Epidermal melanocyte (primary cell): ENCODE measurements around the gene TTLL7.

Experiments used
- DNase-seq: peaks from one replicate; pipeline ENCODE4 v3.0.0; 2011; ENCODE audit warnings: low spot score; ENCODE audit not compliant: insufficient read length

TTLL7 gene

DNA sequence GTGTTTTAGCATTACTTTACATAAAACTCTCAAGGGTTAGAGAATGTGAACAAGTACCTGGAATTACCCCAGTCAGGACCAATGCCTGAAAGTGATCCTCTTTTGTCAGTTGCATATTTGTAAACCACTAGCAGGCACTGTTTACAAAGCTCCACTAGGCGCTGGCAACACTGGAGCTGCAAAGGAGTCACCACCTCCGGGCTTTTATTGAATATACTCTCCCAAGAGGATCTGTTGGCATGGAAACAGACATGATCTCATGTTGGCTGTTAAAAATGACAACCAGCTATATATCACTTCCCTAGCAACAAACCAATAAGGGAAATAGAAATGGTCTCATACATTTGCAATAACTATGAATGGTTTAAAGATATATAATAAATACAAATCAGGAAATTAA lies 116.0 kb downstream of the TTLL7 start:
- DNase-seq: no peak

- DNase-seq: no peak
Measured at GRCh38 chr1:83872515-83872914, 126.4 kb downstream of the TTLL7 start.

DNA sequence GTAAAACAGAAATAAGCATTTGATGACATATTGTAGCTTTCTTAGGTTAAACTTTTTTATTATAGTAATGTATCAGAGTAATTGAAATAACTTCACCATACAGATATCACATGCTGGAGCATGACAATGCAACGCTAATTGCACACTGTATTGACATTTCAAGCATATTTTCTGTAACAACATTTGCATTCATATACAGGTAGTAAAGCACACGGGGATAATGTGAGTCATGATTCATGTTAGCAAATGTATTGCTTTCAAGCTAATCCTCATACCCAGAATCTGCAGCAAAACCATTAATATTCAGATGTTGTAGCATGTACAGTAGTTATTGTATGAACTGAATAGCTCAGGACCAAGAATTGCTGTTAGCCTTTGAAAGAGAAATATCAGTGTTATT lies 133.9 kb downstream of the TTLL7 start:
- DNase-seq: no peak

GRCh38 chr1:83860490-83861221 lies 138.3 kb downstream of the TTLL7 start:
- DNase-seq: no peak

DNA sequence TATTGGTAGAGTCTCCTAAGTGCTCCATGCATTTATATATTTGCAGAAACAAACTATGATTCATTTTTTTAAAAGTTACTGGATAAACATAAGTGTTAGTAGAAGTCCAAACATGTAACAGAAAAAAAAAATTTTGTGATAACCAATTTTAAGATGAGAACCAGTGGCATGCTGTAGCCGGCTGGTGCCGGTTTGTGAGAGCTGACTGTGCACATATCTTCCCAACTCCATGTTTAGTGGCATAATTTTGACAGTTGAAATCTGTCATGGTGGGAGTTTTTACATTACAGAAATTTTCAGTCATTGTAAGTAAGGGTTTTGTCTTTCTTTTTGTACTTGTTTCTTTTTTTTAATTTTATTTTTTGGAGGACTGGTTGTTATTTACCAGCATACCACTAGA lies 141.2 kb downstream of the TTLL7 start:
- no peak for DNase-seq

- DNase-seq: peak; percentile 49
Measured at GRCh38 chr1:83857103-83857502, 141.8 kb downstream of the TTLL7 start.

- no peak for DNase-seq
Measured at GRCh38 chr1:83856381-83856780, 142.6 kb downstream of the TTLL7 start.

DNA sequence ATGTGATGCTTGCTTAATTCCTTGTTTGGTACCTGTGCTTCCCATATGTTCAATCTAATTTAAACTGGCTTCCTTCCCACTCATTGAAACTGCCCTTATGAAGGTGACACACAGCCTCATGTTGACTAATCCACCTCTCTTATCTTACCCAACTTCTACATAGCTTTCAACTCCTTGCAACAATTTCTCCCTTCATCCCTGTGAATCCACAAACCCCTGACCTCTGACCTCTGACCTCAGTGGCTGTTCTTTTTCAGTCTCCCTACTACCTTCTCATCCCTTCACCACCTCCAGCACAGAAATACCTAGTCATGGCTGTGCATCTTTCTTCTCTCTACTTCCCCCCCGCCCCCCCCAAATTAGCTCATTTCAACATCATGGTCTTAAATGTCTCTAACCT lies 144.5 kb downstream of the TTLL7 start:
- no peak for DNase-seq

GRCh38 chr1:83850834-83851233 lies 148.1 kb downstream of the TTLL7 start:
- no peak for DNase-seq

DNA sequence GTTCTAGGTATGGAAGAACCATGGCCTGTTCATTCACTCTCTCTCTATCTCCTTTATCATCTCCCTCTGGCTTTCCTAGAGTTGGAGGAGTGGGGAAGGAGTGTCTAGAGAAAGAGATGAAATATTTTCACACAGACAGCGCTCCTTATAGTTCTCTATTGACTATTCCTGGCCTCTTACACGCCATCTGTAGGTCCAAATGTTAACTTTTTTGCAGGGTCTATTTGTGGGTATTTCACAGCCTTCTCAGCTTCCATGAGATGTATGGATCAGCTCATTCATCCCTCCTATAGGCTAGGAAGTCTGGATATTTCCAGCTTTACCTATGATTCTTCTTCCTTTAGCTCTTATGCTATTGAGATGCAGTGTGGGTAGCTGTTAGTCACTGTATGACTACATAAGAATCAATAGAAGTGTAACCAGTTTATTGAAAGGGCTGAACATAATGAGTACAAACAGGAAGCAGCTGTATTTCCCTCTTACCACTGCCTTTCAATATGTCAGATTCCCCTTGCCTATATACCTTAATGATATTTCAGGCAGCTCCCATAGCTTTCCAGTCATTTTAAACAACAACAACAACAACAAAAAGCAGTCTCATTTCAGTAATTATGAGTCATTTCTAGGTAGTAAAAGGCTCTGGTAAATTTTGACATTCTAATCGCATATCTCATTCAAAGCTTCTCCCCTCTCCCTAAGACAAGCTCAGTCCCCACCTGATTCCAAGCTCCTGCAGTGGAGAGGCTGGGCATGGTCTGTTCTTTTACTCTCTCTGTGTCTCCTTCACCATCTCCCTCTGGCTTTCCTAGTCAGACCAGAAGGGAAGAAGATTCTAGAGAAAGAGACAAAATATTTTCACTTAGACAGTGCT lies 149.5 kb downstream of the TTLL7 start:
- no peak for DNase-seq

DNA sequence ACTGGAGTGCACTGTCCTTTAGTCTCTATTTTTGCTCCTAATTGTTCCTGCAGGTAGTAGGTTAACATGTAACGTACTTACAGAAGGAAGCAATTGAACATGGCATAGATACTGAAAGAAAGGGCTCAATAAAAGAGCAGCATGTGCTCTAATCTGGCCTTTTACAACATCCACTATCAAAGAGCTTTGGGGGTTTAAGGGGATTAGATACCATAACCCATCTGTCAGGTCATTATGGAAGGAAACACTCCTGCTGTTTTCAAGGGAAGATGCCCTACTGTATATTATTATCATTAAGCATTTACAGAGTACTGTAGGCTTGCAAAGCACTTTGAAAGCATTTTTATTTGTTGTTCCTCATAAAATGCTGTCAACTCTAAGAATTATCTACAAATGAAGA lies 152.8 kb downstream of the TTLL7 start:
- DNase-seq: no peak

GRCh38 chr1:83845437-83846071 lies 153.4 kb downstream of the TTLL7 start:
- no peak for DNase-seq

DNA sequence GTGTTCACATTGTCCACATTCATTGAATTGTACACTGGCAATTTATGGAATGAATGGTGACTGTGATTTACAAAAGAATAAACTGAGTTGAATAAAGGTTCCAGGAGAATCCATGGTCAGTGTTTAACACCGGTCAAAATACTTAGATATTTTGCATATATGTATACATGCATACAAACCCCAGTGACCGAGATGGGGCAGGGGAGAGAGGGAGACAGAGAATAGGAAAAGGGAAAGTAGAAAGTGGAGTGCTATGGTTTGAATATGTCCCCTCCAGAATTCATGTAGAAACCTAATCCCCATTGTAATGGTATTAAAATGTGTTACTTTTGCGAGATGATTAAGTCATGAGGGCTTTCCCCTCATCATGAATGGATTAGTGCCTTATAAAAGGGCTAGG lies 154.4 kb downstream of the TTLL7 start:
- DNase-seq: no peak

- no peak for DNase-seq
Measured at GRCh38 chr1:83839566-83840173, 159.3 kb downstream of the TTLL7 start.

DNA sequence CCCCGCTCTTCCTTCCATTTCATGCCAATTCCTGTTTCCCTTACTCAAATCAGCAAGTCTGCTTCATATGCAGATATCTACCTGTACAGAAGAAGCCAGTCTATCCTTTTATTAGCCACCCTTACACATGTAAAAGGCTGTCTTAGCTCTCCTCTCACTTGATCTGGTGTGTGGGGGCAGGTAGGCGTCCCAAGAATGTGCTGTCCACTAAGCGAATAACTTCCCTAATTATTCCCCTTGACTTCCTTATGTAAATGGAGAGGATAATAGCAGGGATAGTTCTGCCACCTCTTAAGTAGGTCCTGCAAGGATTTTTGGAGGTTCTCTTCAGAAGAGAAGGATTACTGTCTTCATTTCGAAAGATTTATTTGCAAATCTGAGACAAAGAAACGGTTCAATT lies 160.4 kb downstream of the TTLL7 start:
- DNase-seq: no peak

DNA sequence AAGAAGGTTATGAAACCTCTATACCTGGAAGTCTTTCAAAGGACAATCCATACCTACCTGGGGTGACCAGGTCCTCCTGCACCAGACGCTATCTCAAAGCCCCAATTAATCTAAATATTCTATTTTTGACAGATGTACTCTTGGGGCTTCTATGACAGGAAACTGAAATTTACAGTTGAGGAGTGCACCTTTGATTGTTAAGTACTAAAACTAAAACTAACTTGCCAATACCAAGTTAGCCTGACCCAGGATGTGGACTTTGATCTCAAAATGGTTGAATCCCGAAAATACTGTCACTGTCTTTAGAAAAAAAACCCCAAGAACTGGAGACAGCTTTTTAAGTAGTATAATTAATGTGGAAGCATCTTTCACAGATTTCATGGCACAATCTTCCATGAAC lies 162.4 kb downstream of the TTLL7 start:
- no peak for DNase-seq

DNA sequence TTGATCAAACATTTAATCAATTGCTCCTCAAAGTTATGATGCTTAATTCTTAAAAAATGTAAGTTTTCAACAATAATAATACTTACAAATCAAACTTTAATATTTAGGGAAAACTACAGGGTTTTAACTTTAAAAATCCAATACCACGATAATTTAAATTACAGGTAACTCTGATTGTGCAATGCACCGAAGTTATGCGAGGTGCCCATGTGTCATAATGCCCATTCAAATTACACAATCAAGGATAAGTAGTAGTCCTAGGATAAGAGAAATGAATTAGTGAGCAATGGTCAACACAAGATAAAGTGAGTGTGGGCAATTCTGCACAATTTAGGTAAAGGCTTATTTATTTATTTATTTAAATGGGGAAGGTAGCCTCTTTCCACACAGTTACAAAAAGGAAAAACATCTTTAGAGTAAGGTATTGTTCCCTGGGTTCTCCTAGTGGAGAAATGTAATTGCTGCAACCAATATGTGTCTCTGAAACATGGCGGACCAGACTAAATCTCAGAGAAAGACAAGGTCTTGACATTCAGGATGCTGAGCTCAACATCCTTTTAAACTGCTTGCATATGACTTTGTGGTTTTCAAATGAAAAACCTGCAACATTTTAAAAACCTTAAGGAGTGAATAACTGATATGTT lies 164.2 kb downstream of the TTLL7 start:
- no peak for DNase-seq

- no peak for DNase-seq
Measured at GRCh38 chr1:83832194-83832593, 166.7 kb downstream of the TTLL7 start.

- no peak for DNase-seq
Measured at GRCh38 chr1:83829106-83829505, 169.8 kb downstream of the TTLL7 start.

DNA sequence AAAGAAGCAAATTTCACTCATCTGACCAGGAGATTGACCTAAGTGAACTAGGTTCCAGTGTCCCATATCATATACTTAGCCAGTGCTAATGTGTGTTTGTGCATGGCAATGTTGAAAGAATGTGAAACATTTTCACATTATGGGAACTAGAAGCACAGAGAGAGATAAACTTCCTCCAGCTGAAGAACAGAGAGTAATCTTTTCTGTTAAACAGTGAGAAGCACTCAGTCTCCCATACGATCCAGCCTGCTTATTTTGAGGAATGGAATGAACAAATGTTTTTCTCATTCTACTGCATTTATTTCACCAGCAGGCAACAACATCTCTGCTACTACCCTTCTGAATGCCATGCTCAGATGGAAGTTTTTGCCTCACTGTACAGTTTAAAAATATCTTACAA lies 170.5 kb downstream of the TTLL7 start:
- DNase-seq: no peak

DNA sequence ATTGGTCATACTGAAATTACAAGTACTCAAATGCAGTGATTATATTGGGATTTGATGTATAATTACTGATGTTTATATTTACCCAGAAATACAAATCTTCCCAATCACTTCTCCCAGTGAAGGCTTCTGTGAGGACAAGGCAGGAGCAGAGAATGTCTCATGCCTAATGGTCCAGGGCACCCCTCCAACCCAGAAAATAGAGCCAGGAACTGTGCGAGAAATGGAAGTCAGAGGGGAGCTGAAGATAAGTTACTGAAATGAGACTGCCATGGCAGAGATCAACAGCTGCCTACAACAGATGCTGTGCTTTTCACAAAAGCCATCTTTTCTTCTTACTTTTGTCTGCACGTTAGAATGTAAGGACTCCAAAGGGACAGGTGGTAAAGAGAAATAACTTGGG lies 171.2 kb downstream of the TTLL7 start:
- DNase-seq: no peak
